CD8-positive, alpha-beta memory T cell (primary cell): ENCODE results near the gene METRN. TPM values are rescaled to one million over a fixed set of nuclear protein-coding genes. Genes with fewer than 3 reads are reported as not detected.
A peak's percentile ranks its signal among the peaks of the same experiment; 100 is the strongest.
"Not testable (repeated sequence)": the region's sequence is repeated elsewhere in the genome, so short reads cannot be mapped to it uniquely, and the experiment has no call there.

Experiments used
- CTCF ChIA-PET: fragments of 350-600 bp; sonication (Branson Sonifier 250); formaldehyde crosslinking; loops from one replicate; lab custom pipeline; 2021; ENCODE audit warnings: antibody characterized with exemption; lab: Charles Lee
- POLR2A ChIA-PET: fragments of 350-600 bp; sonication (Branson Sonifier 250); formaldehyde crosslinking; loops from one replicate; lab custom pipeline; 2021; ENCODE audit warnings: antibody characterized with exemption; lab: Charles Lee
- DNase-seq, 5 donors: peaks; one replicate each; pipeline versions ENCODE4 v3.0.0 to v3.0.0-alpha.2; 2020 to 2022; ENCODE audit warnings: mixed read lengths in 1 of 5
- H3K27ac ChIP-seq: one replicate; pipeline ENCODE4 v1.7.0; 2013; ENCODE audit warnings: low read depth, mild to moderate bottlenecking, low read length, moderate library complexity
- H3K27me3 ChIP-seq: 2 replicates; pipeline ENCODE4 v1.7.0; 2013; ENCODE audit warnings: low read length, mild to moderate bottlenecking; ENCODE audit not compliant: insufficient read depth, poor library complexity, severe bottlenecking
- H3K36me3 ChIP-seq: 2 replicates; pipeline ENCODE4 v1.7.0; 2013; ENCODE audit warnings: mild to moderate bottlenecking, low read length, moderate library complexity; ENCODE audit not compliant: insufficient read depth
- H3K4me1 ChIP-seq: 2 replicates; pipeline ENCODE4 v1.7.0; 2013; ENCODE audit warnings: mild to moderate bottlenecking, low read length, moderate library complexity; ENCODE audit not compliant: insufficient read depth
- H3K4me3 ChIP-seq: 2 replicates; pipeline ENCODE4 v1.7.0; 2013; ENCODE audit warnings: mild to moderate bottlenecking, low read length
- H3K9me3 ChIP-seq: 2 replicates; pipeline ENCODE4 v1.7.0; 2013; ENCODE audit warnings: mild to moderate bottlenecking, low read length
- H3K27ac Mint-ChIP-seq, 8 donors: one replicate each; pipeline ENCODE4 v1.8.0; 2020 to 2021; ENCODE audit warnings: mixed read lengths in 8 of 8, mild to moderate bottlenecking in 6 of 8, inconsistent platforms in 3 of 8, moderate library complexity in 3 of 8
- H3K27me3 Mint-ChIP-seq, 2 donors: one replicate each; pipeline ENCODE4 v1.8.0; 2020 to 2021; ENCODE audit warnings: mixed read lengths in 2 of 2, mild to moderate bottlenecking in 1 of 2, moderate library complexity in 1 of 2
- H3K36me3 Mint-ChIP-seq, 3 donors: one replicate each; pipeline ENCODE4 v1.8.0; 2020 to 2021; ENCODE audit warnings: mixed read lengths in 3 of 3, inconsistent platforms in 1 of 3, mild to moderate bottlenecking in 1 of 3
- H3K4me1 Mint-ChIP-seq, 3 donors: one replicate each; pipeline ENCODE4 v1.8.0; 2020 to 2021; ENCODE audit warnings: mixed read lengths in 3 of 3, inconsistent platforms in 1 of 3, mild to moderate bottlenecking in 1 of 3
- H3K4me3 Mint-ChIP-seq, 7 donors: one replicate each; pipeline ENCODE4 v1.8.0; 2020 to 2021; ENCODE audit warnings: mixed read lengths in 7 of 7, mild to moderate bottlenecking in 6 of 7, moderate library complexity in 4 of 7, inconsistent platforms in 2 of 7
- H3K9me3 Mint-ChIP-seq, 5 donors: one replicate each; pipeline ENCODE4 v1.8.0; 2020 to 2022; ENCODE audit warnings: mixed read lengths in 5 of 5, mild to moderate bottlenecking in 3 of 5, moderate library complexity in 2 of 5, inconsistent platforms in 1 of 5
- polyA plus RNA-seq: library from polyadenylated mRNA; unstranded; fragments of 300-500 nt; fragmentation: Illumina TruSeq; gene quantifications from one replicate; pipeline ENCODE4 v1.2.3, GENCODE V29; 2021
- total RNA-seq, 2 experiments: library from RNA; stranded (reverse); gene quantifications; one replicate each; pipeline ENCODE4 v1.2.3, GENCODE V29; 2021

The METRN gene
- total and polyA plus RNA-seq, 3 experiments from 2014 or later = 34.8 to 50.3 (median 38.2) TPM

GRCh38 chr16:740459-740763, 25.5 kb downstream of the METRN start:
- DNase-seq = no peak
- H3K27ac Mint-ChIP-seq = peak overlapping the region in 4 of 8 donors; percentile 30 to 77 (median 38)
- peaks cover 0 to 30% (median under 1%) of the 10 kb centered on the region in 3 donors for H3K36me3 Mint-ChIP-seq

DNA sequence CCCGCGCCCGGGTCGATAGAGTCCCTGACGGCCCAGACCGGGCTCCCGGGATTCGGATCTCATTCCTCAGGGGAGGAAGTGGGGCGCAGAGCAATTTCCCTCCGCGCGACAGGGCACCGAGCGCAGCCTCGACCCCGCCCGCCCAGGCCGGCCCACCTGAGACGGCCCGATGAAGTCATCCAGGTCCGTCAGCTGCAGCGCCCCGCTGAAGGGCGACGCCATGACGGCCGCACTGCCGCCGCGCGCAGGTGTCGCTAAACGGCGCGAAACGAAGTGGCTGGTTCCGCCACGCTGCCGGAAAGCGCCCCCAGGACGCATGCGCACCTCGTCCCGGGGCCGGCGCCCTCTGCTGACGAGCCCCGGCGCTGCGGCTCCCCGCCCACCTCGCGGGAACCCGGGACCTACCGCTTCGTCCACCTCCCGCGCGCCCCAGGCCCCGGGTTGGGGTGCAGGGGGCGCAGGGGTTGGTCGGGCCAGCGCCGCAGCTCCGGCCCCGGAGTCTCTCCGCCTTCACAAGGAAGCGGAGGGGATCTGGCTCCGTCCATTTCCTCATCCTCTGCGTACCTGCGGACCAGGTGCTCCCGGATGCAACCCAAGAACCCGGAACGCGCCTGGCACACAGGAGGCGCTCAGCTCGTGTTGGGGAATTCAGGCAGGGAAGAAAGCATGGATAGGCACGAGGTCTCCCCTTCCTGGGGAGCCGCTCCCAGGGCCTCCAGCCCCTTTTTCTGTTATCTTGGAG, 26.0 kb downstream of the METRN start, which contains the start of gene CIAO3:
Gene CIAO3, minus strand, starts transcription at position 234 of the 742 bp plus-strand sequence. Its CDS starts 12 bp downstream, at position 222.
- Mint-ChIP-seq H3K4me1 (peaks cover 0 to 15% (median 1%) of the 10 kb centered on the region in 3 donors), H3K27ac (peak within 1 kb of the TSS in 5 of 8 donors; percentile 45 to 87 (median 57)), H3K9me3 (no peaks in the 10 kb centered on the region), H3K36me3 (peaks cover 0 to 26% (median 0%) of the 10 kb centered on the region in 3 donors), H3K4me3 (peak within 1 kb of the TSS; percentile 71 to 92 (median 81)), H3K27me3 (no peaks in the 10 kb centered on the region)
- peaks cover 5% of the 10 kb centered on the region for H3K36me3 ChIP-seq
- H3K9me3 ChIP-seq = no peaks in the 10 kb centered on the region
- H3K27ac ChIP-seq = peak within 1 kb of the TSS; percentile 78
- H3K4me1 ChIP-seq = peaks cover 10% of the 10 kb centered on the region
- no peaks in the 10 kb centered on the region for H3K27me3 ChIP-seq
- POLR2A ChIA-PET = interaction anchor here (0.7 to 2.3 kb wide), 6 partner anchors 13 to 46 kb away, joined by 3 to 9 read pairs (median 4); partner anchors contain the start of genes ANTKMT, CCDC78 and METRN
- peak; percentile 86 to 95 (median 89) for DNase-seq
- peak within 1 kb of the TSS; percentile 71 for H3K4me3 ChIP-seq
- CTCF ChIA-PET = interaction anchor here (0.6 to 18.9 kb wide), 13 partner anchors 9 to 65 kb away, joined by 3 to 332 read pairs (median 4); partner anchors contain the start of genes ANTKMT, CCDC78, CHTF18 and HAGHL

More at GRCh38 chr16:740459-740763, 25.5 kb downstream of the METRN start:
- Histone ChIP-seq H3K36me3 (peaks cover 9% of the 10 kb centered on the region), H3K4me3 (peak overlapping the region; percentile 71), H3K27ac (peak overlapping the region; percentile 78), H3K27me3 (no peaks in the 10 kb centered on the region), H3K4me1 (peaks cover 10% of the 10 kb centered on the region), H3K9me3 (no peaks in the 10 kb centered on the region)
- Mint-ChIP-seq H3K4me1 (peaks cover 0 to 15% (median 1%) of the 10 kb centered on the region in 3 donors), H3K27me3 (no peaks in the 10 kb centered on the region), H3K4me3 (peak overlapping the region; percentile 70 to 92 (median 81)), H3K9me3 (no peaks in the 10 kb centered on the region)
- POLR2A ChIA-PET = interaction anchor here (1.0 to 2.3 kb wide), 5 partner anchors 12 to 45 kb away, joined by 4 to 9 read pairs (median 5); partner anchors contain the start of genes ANTKMT and METRN
- CTCF ChIA-PET = interaction anchor here (0.6 to 18.9 kb wide), 10 partner anchors 8 to 64 kb away, joined by 3 to 332 read pairs (median 6); partner anchors contain the start of genes ANTKMT, CCDC78, CHTF18 and HAGHL

- Mint-ChIP-seq H3K27me3 (no peaks in the 10 kb centered on the region), H3K4me1 (peaks cover 0 to 15% (median 1%) of the 10 kb centered on the region in 3 donors), H3K4me3 (peak overlapping the region in 6 of 7 donors; percentile 34 to 85 (median 72)), H3K27ac (peak overlapping the region in 3 of 8 donors; percentile 32 to 87 (median 45)), H3K36me3 (peaks cover 0 to 14% (median 0%) of the 10 kb centered on the region in 3 donors), H3K9me3 (no peaks in the 10 kb centered on the region)
- H3K4me3 ChIP-seq = no peak overlapping the region
- no peak for DNase-seq
- H3K9me3 ChIP-seq = no peaks in the 10 kb centered on the region
- no peaks in the 10 kb centered on the region for H3K27me3 ChIP-seq
- H3K27ac ChIP-seq = no peak overlapping the region
- CTCF ChIA-PET = interaction anchor here (1.0 to 18.9 kb wide), 6 partner anchors 8 to 30 kb away, joined by 3 to 332 read pairs (median 6); partner anchors contain the start of genes ANTKMT, CCDC78, HAGHL and METRN
- peaks cover 10% of the 10 kb centered on the region for H3K4me1 ChIP-seq
- POLR2A ChIA-PET = no interaction called here
- H3K36me3 ChIP-seq = peaks cover 3% of the 10 kb centered on the region
Measured at GRCh38 chr16:741986-742629, 27.2 kb downstream of the METRN start.

- H3K4me1 ChIP-seq, H3K4me3 ChIP-seq, DNase-seq, H3K9me3 ChIP-seq, H3K27me3 ChIP-seq, H3K27ac ChIP-seq, H3K36me3 Mint-ChIP-seq, H3K27me3 Mint-ChIP-seq, POLR2A ChIA-PET, H3K9me3 Mint-ChIP-seq, H3K36me3 ChIP-seq, H3K27ac Mint-ChIP-seq: not testable (repeated sequence)
- Mint-ChIP-seq H3K4me1 (peaks cover 0 to 15% (median 1%) of the 10 kb centered on the region in 3 donors), H3K4me3 (peak overlapping the region in 1 of 7 donors; percentile 23)
- CTCF ChIA-PET = interaction anchor here (1.4 to 18.9 kb wide), 2 partner anchors 12 to 26 kb away, joined by 4 to 332 read pairs; partner anchors contain the start of genes ANTKMT, CCDC78, HAGHL and METRN
Measured at GRCh38 chr16:742894-743293, 28.0 kb downstream of the METRN start.

- H3K36me3 ChIP-seq = no peaks in the 10 kb centered on the region
- Mint-ChIP-seq H3K4me1 (peaks cover 0 to 15% (median 1%) of the 10 kb centered on the region in 3 donors), H3K27me3 (no peaks in the 10 kb centered on the region), H3K27ac (no peak overlapping the region), H3K4me3 (peak overlapping the region in 1 of 7 donors; percentile 44), H3K36me3 (peaks cover 0 to 6% (median 0%) of the 10 kb centered on the region in 3 donors), H3K9me3 (no peaks in the 10 kb centered on the region)
- no peaks in the 10 kb centered on the region for H3K9me3 ChIP-seq
- DNase-seq = no peak
- no peak overlapping the region for H3K27ac ChIP-seq
- peaks cover 10% of the 10 kb centered on the region for H3K4me1 ChIP-seq
- ChIA-PET POLR2A (no interaction called here), CTCF (interaction anchor here (0.7 to 18.9 kb wide), 5 partner anchors 13 to 1202 kb away, joined by 3 to 332 read pairs (median 3); partner anchors contain the start of genes ANTKMT, CCDC78, HAGHL and METRN)
- H3K27me3 ChIP-seq = no peaks in the 10 kb centered on the region
- no peak overlapping the region for H3K4me3 ChIP-seq
Measured at GRCh38 chr16:743794-744500, 29.0 kb downstream of the METRN start.

DNA sequence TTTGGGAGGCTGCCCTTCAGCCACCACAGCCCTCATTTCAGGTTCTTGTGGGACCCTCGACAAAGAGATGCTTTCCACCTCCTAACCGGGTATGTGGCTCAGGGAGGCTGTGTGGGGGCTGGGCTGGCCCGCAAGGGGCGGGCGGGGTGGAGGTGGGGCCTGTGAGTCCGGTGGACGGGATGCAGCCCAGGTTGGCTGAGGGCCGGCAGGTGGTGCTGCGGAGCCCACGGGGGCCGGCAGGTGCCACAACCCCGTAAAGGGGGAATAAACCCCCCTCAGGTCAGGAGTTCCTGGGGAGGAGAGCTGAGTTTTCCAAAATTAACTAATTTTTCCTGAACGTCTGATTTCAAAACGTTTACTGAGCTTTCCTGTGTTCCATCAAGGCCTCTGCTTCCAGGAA, 30.8 kb downstream of the METRN start:
- Mint-ChIP-seq H3K36me3 (no peaks in the 10 kb centered on the region), H3K27me3 (no peaks in the 10 kb centered on the region), H3K4me1 (peaks cover 0 to 3% (median 0%) of the 10 kb centered on the region in 3 donors), H3K4me3 (no peak overlapping the region), H3K27ac (no peak overlapping the region), H3K9me3 (no peaks in the 10 kb centered on the region)
- CTCF ChIA-PET = interaction anchor here (18.9 kb wide), 1 partner anchor 28 kb away, joined by 332 read pairs; the partner anchor contains the start of genes ANTKMT, CCDC78, HAGHL and METRN
- H3K4me1 ChIP-seq = no peaks in the 10 kb centered on the region
- POLR2A ChIA-PET = no interaction called here
- no peaks in the 10 kb centered on the region for H3K27me3 ChIP-seq
- DNase-seq = no peak
- no peaks in the 10 kb centered on the region for H3K36me3 ChIP-seq
- H3K4me3 ChIP-seq = no peak overlapping the region
- no peaks in the 10 kb centered on the region for H3K9me3 ChIP-seq
- H3K27ac ChIP-seq = no peak overlapping the region

DNA sequence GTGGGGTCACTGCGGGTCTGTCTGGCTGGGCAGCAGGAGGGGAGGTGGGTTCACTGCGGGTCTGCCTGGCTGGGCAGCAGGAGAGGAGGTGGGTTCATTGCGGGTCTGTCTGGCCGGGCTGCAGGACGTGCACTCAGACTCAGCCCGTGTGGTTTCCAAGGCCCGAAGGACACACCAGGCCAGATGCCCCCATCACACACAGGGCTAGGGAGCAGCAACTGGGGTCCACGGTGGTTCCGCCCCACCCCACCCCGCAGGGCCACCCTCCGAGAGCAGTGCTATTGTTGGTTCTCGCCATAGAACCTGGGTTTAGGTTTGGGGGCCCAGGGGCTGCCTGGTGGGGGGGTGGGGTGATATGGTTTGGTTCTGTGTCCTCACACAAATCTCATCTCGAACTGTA, 31.7 kb downstream of the METRN start:
- H3K4me1 Mint-ChIP-seq = no peaks in the 10 kb centered on the region

More for the DNA sequence above, 31.7 kb downstream of the METRN start:
- Histone ChIP-seq H3K9me3 (no peaks in the 10 kb centered on the region), H3K27me3 (no peaks in the 10 kb centered on the region), H3K4me1 (no peaks in the 10 kb centered on the region), H3K36me3 (no peaks in the 10 kb centered on the region), H3K27ac (no peak overlapping the region), H3K4me3 (no peak overlapping the region)
- ChIA-PET CTCF (interaction anchor here (1.1 kb wide), 1 partner anchor 34 kb away, joined by 3 read pairs; no protein-coding TSS in a partner anchor), POLR2A (no interaction called here)
- Mint-ChIP-seq H3K27ac (no peak overlapping the region), H3K9me3 (no peaks in the 10 kb centered on the region), H3K4me3 (no peak overlapping the region), H3K27me3 (peaks cover 0 to 2% of the 10 kb centered on the region in 2 donors), H3K36me3 (no peaks in the 10 kb centered on the region)
- DNase-seq = no peak
